Prostate gland (tissue), 1 donor: ENCODE data around the gene REM2.

ENCODE experiments used
- POLR2A ChIP-seq: fragments of 450-650 bp; IDR thresholded peaks from one replicate; pipeline ENCODE4 v1.6.1; 2016; ENCODE audit warnings: antibody characterized with exemption, mild to moderate bottlenecking
- POLR2AphosphoS5 ChIP-seq: sonication (generic); formaldehyde crosslinking; IDR thresholded peaks from one replicate; pipeline ENCODE4 v1.6.1; 2017; ENCODE audit warnings: antibody characterized with exemption

DNA sequence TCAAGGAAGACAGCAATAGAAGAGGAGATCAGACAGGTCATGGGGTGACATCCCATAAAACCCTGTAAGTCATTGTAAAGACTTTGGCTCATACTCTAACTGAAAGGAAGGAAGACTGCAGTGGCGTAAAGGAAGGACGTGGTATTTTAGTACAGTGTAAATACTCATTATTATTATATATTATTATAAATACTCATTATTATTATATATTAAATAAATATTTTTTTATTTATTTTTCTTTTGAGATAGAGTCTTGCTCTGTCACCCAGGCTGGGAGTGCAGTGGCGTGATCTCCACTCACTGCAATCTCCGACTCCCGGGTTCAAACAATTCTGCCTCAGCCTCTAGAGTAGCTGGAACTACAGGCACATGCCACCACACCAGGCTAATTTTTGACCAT lies 26.6 kb upstream of the REM2 start:
- no peak for TF ChIP-seq POLR2A
- TF ChIP-seq POLR2AphosphoS5, result no peak
